Smooth muscle cell (in vitro differentiated cells): ENCODE measurements around the gene ITGB7. TPM values are rescaled to one million over a fixed set of nuclear protein-coding genes. Genes with fewer than 3 reads are reported as not detected.

ENCODE experiments used
- DNase-seq: peaks from one replicate; lab custom pipeline; 2025; ENCODE audit not compliant: unreplicated experiment; lab: John Stamatoyannopoulos, UW
- H2AFZ ChIP-seq: fragments of 200-600 bp; sonication (generic); 2 replicates; pipeline ENCODE4 v1.6.0; 2016; ENCODE audit warnings: antibody characterized with exemption, low read depth, mild to moderate bottlenecking
- H3F3A ChIP-seq: fragments of 200-600 bp; sonication (generic); 2 replicates; pipeline ENCODE4 v1.6.0; 2017; ENCODE audit warnings: antibody characterized with exemption, low read depth
- H3K27ac ChIP-seq: fragments of 200-600 bp; sonication (generic); 2 replicates; pipeline ENCODE4 v1.5.1; 2016; ENCODE audit warnings: low read depth, mild to moderate bottlenecking
- H3K27me3 ChIP-seq: fragments of 200-600 bp; sonication (generic); 2 replicates; pipeline ENCODE4 v1.6.1; 2016; ENCODE audit warnings: low read depth, mild to moderate bottlenecking
- H3K36me3 ChIP-seq: fragments of 200-600 bp; sonication (generic); 2 replicates; pipeline ENCODE4 v1.5.1; 2016; ENCODE audit warnings: low read depth
- H3K4me1 ChIP-seq: fragments of 200-600 bp; sonication (generic); 2 replicates; pipeline ENCODE4 v1.5.1; 2016; ENCODE audit warnings: low read depth
- H3K4me2 ChIP-seq: fragments of 200-600 bp; sonication (generic); 2 replicates; pipeline ENCODE4 v1.6.0; 2016; ENCODE audit warnings: mild to moderate bottlenecking
- H3K4me3 ChIP-seq: fragments of 200-600 bp; sonication (generic); 2 replicates; pipeline ENCODE4 v1.5.1; 2016; ENCODE audit warnings: mild to moderate bottlenecking
- H3K79me2 ChIP-seq: fragments of 200-600 bp; sonication (generic); 2 replicates; pipeline ENCODE4 v1.6.0; 2016; ENCODE audit warnings: low read depth, mild to moderate bottlenecking
- H3K9ac ChIP-seq: fragments of 200-600 bp; sonication (generic); 2 replicates; pipeline ENCODE4 v1.6.0; 2016; ENCODE audit warnings: low read depth
- H3K9me3 ChIP-seq: fragments of 200-600 bp; sonication (generic); replicated peaks from 2 replicates; pipeline ENCODE4 v1.5.1; 2016; ENCODE audit warnings: low read depth
- H4K20me1 ChIP-seq: fragments of 200-600 bp; sonication (generic); 2 replicates; pipeline ENCODE4 v1.6.0; 2016; ENCODE audit warnings: low read depth
- CTCF ChIP-seq: fragments of 200-600 bp; sonication (generic); IDR thresholded peaks from 2 replicates; pipeline ENCODE4 v1.5.1; 2017; ENCODE audit warnings: borderline replicate concordance, mild to moderate bottlenecking, antibody characterized with exemption; ENCODE audit not compliant: insufficient read depth, poor library complexity, severe bottlenecking
- WGBS: methylation state at CpG from one replicate; pipeline ENCODE4 v1.1.7; 2016; ENCODE audit warnings: low lambda C conversion rate; 5-methylcytosine and 5-hydroxymethylcytosine counted together
- polyA plus RNA-seq: library from polyadenylated mRNA; unstranded; fragments of >200 nt; fragmentation: Nextera tagmentation; extraction: Ambion mirVana; gene quantifications from 2 replicates; pipeline ENCODE4 v1.2.1, GENCODE V29; 2016
- total RNA-seq: library from RNA; depleted of rRNA; stranded (reverse); fragments of >200 nt; gene quantifications from 2 replicates; pipeline ENCODE4 v1.2.3, GENCODE V29; 2014

Gene ITGB7
- total and polyA plus RNA-seq, 2 experiments from 2014 or later = 5.8 TPM; not detected in 1

- Histone ChIP-seq H2AFZ (no peak overlapping the region), H3K27ac (no peak overlapping the region), H3K9ac (no peak overlapping the region), H3K4me2 (no peak overlapping the region), H3K4me1 (no peaks in the 10 kb centered on the region), H3F3A (peaks cover 11% of the 10 kb centered on the region), H3K79me2 (no peaks in the 10 kb centered on the region), H3K27me3 (peaks cover 12% of the 10 kb centered on the region), H3K36me3 (no peaks in the 10 kb centered on the region), H3K4me3 (no peak overlapping the region), H4K20me1 (no peaks in the 10 kb centered on the region), H3K9me3 (no peaks in the 10 kb centered on the region)
- 97% methylated on average over 3 of the region's 3 CpGs for WGBS
- TF ChIP-seq CTCF = no peak
- no peak for DNase-seq
Observed at GRCh38 chr12:53199700-53200099, 7.4 kb downstream of the ITGB7 start.

- H3K27me3 ChIP-seq = peaks cover 13% of the 10 kb centered on the region
- H3K4me3 ChIP-seq = no peak overlapping the region
- H3K36me3 ChIP-seq = no peaks in the 10 kb centered on the region
- no peaks in the 10 kb centered on the region for H3K79me2 ChIP-seq
- H3K9me3 ChIP-seq = no peaks in the 10 kb centered on the region
- no peaks in the 10 kb centered on the region for H4K20me1 ChIP-seq
- no peaks in the 10 kb centered on the region for H3K4me1 ChIP-seq
- TF ChIP-seq CTCF = no peak
- no peak for DNase-seq
- no peak overlapping the region for H3K27ac ChIP-seq
- no peak overlapping the region for H2AFZ ChIP-seq
- WGBS = 98% methylated on average over 5 of the region's 5 CpGs
- H3K4me2 ChIP-seq = no peak overlapping the region
- peaks cover 11% of the 10 kb centered on the region for H3F3A ChIP-seq
- no peak overlapping the region for H3K9ac ChIP-seq
Observed at GRCh38 chr12:53198486-53199110, 8.5 kb downstream of the ITGB7 start.

- DNase-seq = no peak
- Histone ChIP-seq H3K36me3 (no peaks in the 10 kb centered on the region), H3K9me3 (no peaks in the 10 kb centered on the region), H2AFZ (no peak overlapping the region), H3K4me2 (peak overlapping the region; percentile 82), H3K27ac (no peak overlapping the region), H3K4me3 (peak overlapping the region; percentile 28), H4K20me1 (no peaks in the 10 kb centered on the region), H3F3A (peaks cover 11% of the 10 kb centered on the region), H3K4me1 (no peaks in the 10 kb centered on the region), H3K9ac (no peak overlapping the region), H3K27me3 (peaks cover 13% of the 10 kb centered on the region), H3K79me2 (no peaks in the 10 kb centered on the region)
- 82% methylated on average over 19 of the region's 19 CpGs for WGBS
- TF ChIP-seq CTCF = no peak
Observed at GRCh38 chr12:53197011-53197640, 9.9 kb downstream of the ITGB7 start.

DNA sequence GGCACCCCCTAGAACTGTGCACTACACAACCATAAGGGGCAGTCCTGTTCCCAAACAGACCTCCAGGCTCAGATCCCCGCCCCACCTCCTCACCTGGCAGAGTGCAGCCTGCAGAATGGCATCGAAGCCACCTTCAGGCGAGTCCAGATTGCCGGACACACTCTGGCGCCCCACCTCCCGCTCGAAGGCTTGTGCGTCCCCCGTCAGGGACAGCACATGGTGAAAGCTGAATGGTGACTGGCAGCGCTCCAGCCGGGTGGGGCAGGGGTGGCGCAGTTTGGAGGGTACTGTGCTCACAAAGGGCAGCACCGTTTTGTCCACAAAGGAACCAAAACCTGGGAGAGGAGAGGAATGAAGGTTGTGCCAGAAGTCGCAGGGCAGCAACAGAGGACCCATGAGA lies 10.6 kb downstream of the ITGB7 start:
- Histone ChIP-seq H3K4me1 (no peaks in the 10 kb centered on the region), H3K4me3 (no peak overlapping the region), H3K27ac (no peak overlapping the region), H3K4me2 (no peak overlapping the region), H3F3A (peaks cover 9% of the 10 kb centered on the region), H3K79me2 (no peaks in the 10 kb centered on the region), H4K20me1 (no peaks in the 10 kb centered on the region), H3K9ac (no peak overlapping the region), H3K9me3 (no peaks in the 10 kb centered on the region), H3K27me3 (peaks cover 13% of the 10 kb centered on the region), H2AFZ (no peak overlapping the region), H3K36me3 (no peaks in the 10 kb centered on the region)
- TF ChIP-seq CTCF = no peak
- no peak for DNase-seq
- 96% methylated on average over 14 of the region's 14 CpGs for WGBS
